Lower lobe of right lung (tissue), 2 donors: ENCODE data around the gene NNT. TPM values are rescaled to one million over a fixed set of nuclear protein-coding genes. Genes with fewer than 3 reads are reported as not detected.
"Not testable (repeated sequence)": the region's sequence is repeated elsewhere in the genome, so short reads cannot be mapped to it uniquely, and the experiment has no call there.

Source experiments
- ATAC-seq, 2 donors: fragments of 200-7000 bp; cut with Tn5 transposase; one replicate each; pipeline ENCODE4 v1.9.1; 2020 to 2022; ENCODE audit warnings: mild to moderate bottlenecking in 2 of 2, moderate library complexity in 2 of 2
- DNase-seq: peaks from one replicate; pipeline ENCODE4 v3.0.0-alpha.2; 2020
- H3K27ac ChIP-seq: fragments of 200-600 bp; one replicate; pipeline ENCODE4 v1.8.0; 2022
- H3K27me3 ChIP-seq: fragments of 200-600 bp; one replicate; pipeline ENCODE4 v1.8.0; 2022; ENCODE audit warnings: low read depth
- H3K36me3 ChIP-seq: fragments of 200-600 bp; one replicate; pipeline ENCODE4 v1.8.0; 2022; ENCODE audit warnings: mild to moderate bottlenecking
- H3K4me1 ChIP-seq: fragments of 200-600 bp; one replicate; pipeline ENCODE4 v1.8.0; 2022
- H3K4me3 ChIP-seq: fragments of 200-600 bp; one replicate; pipeline ENCODE4 v1.8.0; 2022; ENCODE audit warnings: mild to moderate bottlenecking
- H3K9me3 ChIP-seq: fragments of 200-600 bp; one replicate; pipeline ENCODE4 v1.8.0; 2022
- CTCF ChIP-seq: fragments of 200-600 bp; IDR thresholded peaks from one replicate; pipeline ENCODE4 v1.8.0; 2022; ENCODE audit warnings: antibody characterized with exemption, mild to moderate bottlenecking
- intact Hi-C: fragments of 100-400 bp; cut with DNase I; formaldehyde crosslinking; loops from one replicate; pipeline ENCODE4 v1.11.0; 2022
- total RNA-seq: library from RNA; stranded (reverse); fragmentation: NEBNext Ultra II Directional; extraction: Animal tissue kit (Norgen Biotek cat#: 25700); gene quantifications from one replicate; pipeline ENCODE4 v1.2.1, GENCODE V29; 2021
- donor health status: DM: no; HTN: yes; CAD: no; lungs with severe emphysema.

NNT gene
- total RNA-seq, 1 donor from 2014 or later = 70.9 TPM

GRCh38 chr5:43712081-43712480, 109.1 kb downstream of the NNT start:
- H3K9me3 ChIP-seq = no peaks in the 10 kb centered on the region
- H3K4me1 ChIP-seq = no peaks in the 10 kb centered on the region
- ATAC-seq (no peak), DNase-seq (no peak)
- H3K4me3 ChIP-seq = no peak overlapping the region
- intact Hi-C loops = no loop called here
- no peak overlapping the region for H3K27ac ChIP-seq
- no peak for TF ChIP-seq CTCF
- no peaks in the 10 kb centered on the region for H3K27me3 ChIP-seq
- no peaks in the 10 kb centered on the region for H3K36me3 ChIP-seq

- H3K27ac ChIP-seq, H3K27me3 ChIP-seq, H3K36me3 ChIP-seq, intact Hi-C loops, DNase-seq, H3K9me3 ChIP-seq, H3K4me1 ChIP-seq, H3K4me3 ChIP-seq, ATAC-seq: not testable (repeated sequence)
Measured at GRCh38 chr5:43719783-43720182, 116.8 kb downstream of the NNT start.

- intact Hi-C loops = no loop called here
- DNase-seq (no peak), ATAC-seq (no peak)
- Histone ChIP-seq H3K4me3 (no peak overlapping the region), H3K27ac (no peak overlapping the region), H3K9me3 (no peaks in the 10 kb centered on the region), H3K27me3 (no peaks in the 10 kb centered on the region), H3K36me3 (no peaks in the 10 kb centered on the region), H3K4me1 (no peaks in the 10 kb centered on the region)
- TF ChIP-seq CTCF = no peak
Measured at GRCh38 chr5:43728581-43728980, 125.6 kb downstream of the NNT start.

GRCh38 chr5:43729846-43730478, 127.0 kb downstream of the NNT start:
- intact Hi-C loops = loop anchor here (10.0 kb wide), 1 partner anchor 605 kb away; no protein-coding TSS in a partner anchor

GRCh38 chr5:43730832-43731342, 127.9 kb downstream of the NNT start:
- DNase-seq (no peak), ATAC-seq (no peak)
- no peaks in the 10 kb centered on the region for H3K36me3 ChIP-seq
- no peaks in the 10 kb centered on the region for H3K27me3 ChIP-seq
- TF ChIP-seq CTCF = no peak
- H3K9me3 ChIP-seq = no peaks in the 10 kb centered on the region
- no peaks in the 10 kb centered on the region for H3K4me1 ChIP-seq
- H3K27ac ChIP-seq = no peak overlapping the region
- H3K4me3 ChIP-seq = no peak overlapping the region
- intact Hi-C loops = loop anchor here (10.0 kb wide), 1 partner anchor 604 kb away; no protein-coding TSS in a partner anchor

More at GRCh38 chr5:43729846-43730478, 127.0 kb downstream of the NNT start:
- DNase-seq = no peak
- Histone ChIP-seq H3K9me3 (no peaks in the 10 kb centered on the region), H3K36me3 (no peaks in the 10 kb centered on the region), H3K4me1 (no peaks in the 10 kb centered on the region), H3K27ac (no peak overlapping the region), H3K27me3 (no peaks in the 10 kb centered on the region), H3K4me3 (no peak overlapping the region)
- peak; percentile 50 for TF ChIP-seq CTCF
- ATAC-seq = no peak

- no peak for DNase-seq
- Histone ChIP-seq H3K4me1 (no peaks in the 10 kb centered on the region), H3K9me3 (no peaks in the 10 kb centered on the region), H3K27ac (no peak overlapping the region), H3K27me3 (no peaks in the 10 kb centered on the region), H3K36me3 (no peaks in the 10 kb centered on the region), H3K4me3 (no peak overlapping the region)
- intact Hi-C loops = loop anchor here (10.0 kb wide), 1 partner anchor 603 kb away; no protein-coding TSS in a partner anchor
- no peak for ATAC-seq
- TF ChIP-seq CTCF = no peak
Measured at GRCh38 chr5:43731573-43731972, 128.6 kb downstream of the NNT start.

GRCh38 chr5:43745923-43746548, 143.1 kb downstream of the NNT start:
- H3K4me3 ChIP-seq, H3K36me3 ChIP-seq, intact Hi-C loops, H3K27ac ChIP-seq, H3K27me3 ChIP-seq, DNase-seq, H3K9me3 ChIP-seq, H3K4me1 ChIP-seq, ATAC-seq: not testable (repeated sequence)
